T-helper 2 cell (primary cell): ENCODE results near the gene THAP6.
"Not testable (repeated sequence)": the region's sequence is repeated elsewhere in the genome, so short reads cannot be mapped to it uniquely, and the experiment has no call there.

ENCODE experiments used
- DNase-seq, 5 experiments: peaks; one replicate each; pipeline versions ENCODE4 v3.0.0 to v3.0.0-alpha.2; 2012 to 2022

Gene THAP6

GRCh38 chr4:75527482-75527881, 13.2 kb downstream of the THAP6 start:
- DNase-seq, result no peak

- DNase-seq, result no peak
Measured at GRCh38 chr4:75530556-75531322, 16.5 kb downstream of the THAP6 start.

DNA sequence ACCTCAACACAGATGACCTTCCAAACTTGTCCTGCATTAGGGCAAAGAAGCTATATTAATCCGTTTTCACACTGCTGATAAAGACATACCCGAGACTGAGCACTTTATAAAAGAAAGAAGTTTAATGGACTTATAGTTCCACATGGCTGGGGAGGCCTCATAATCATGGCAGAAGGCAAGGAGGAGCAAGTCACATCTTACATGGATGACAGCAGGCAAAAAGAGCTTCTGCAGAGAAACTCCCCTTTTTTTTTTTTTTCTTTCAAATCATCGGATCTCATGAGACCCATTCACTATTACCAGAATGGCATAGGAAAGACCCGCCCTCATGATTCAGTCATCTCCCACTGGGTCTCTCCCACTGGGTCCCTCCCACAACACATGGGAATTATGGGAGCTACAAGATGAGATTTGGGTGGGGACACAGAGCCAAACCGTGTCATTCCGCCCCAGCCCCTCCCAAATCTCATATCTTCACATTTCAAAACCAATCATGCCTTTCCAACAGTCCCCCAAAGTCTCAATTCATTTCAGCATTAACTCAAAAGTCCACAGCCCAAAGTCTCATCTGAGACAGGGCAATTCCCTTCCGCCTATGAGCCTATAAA, 17.4 kb downstream of the THAP6 start:
- not testable (repeated sequence) for DNase-seq

- DNase-seq, result not testable (repeated sequence)
Measured at GRCh38 chr4:75533339-75533887, 19.1 kb downstream of the THAP6 start.

- not testable (repeated sequence) for DNase-seq
Measured at GRCh38 chr4:75533926-75534325, 19.7 kb downstream of the THAP6 start.

DNA sequence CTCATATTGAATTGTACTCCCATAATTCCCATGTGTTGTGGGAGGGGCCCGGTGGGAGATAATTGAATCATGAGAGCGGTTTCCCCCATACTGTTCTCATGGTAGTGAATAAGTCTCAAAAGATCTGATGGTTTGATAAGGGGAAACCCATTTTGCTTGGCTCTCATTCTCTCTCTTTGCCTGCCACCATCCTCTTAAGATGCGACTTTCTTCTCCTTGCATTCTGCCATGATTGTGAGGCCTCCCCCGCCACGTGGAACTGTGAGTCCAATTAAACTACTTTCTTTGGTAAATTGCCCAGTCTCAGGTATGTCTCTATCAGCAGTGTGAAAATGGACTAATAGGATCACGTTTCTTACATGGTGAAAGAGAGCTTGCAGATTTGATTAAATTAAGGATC, 23.0 kb downstream of the THAP6 start:
- DNase-seq, result not testable (repeated sequence)

DNA sequence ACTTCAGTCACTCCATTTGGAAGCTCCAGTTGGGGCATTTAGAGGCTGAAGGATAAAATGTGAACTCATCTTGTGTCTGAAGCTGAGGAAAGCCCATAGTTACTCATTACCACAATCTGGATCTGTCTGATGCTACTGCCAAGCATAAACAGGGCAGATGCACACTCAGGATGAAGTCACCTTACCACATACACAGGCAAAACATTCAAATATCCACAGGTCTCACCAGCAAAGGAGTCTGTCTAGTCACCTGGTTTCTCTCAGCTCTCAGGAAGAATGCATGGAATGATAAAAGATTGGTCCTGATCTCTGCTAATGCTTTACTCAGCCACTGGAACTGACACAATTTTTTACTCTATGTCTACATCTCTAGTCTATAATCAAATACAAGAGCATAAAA, 28.6 kb downstream of the THAP6 start:
- no peak for DNase-seq

DNA sequence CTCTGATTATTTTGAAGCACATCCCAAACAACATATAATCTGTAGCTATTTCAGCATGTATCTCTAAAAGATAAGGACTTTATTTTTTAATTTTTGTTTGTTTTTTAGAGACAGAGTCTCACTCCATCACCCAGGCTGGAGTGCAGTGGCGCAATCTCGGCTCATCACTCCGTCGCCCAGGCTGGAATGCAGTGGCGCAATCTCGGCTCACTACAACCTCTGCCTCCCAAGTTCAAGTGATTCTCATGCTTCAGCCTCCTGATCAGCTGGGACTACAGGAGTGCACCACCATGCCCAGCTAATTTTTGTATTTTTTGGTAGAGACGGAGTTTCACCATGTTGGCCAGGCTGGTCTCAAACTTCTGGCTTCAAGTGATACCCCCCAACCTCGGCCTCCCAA, 29.9 kb downstream of the THAP6 start:
- not testable (repeated sequence) for DNase-seq

GRCh38 chr4:75544870-75545269, 30.6 kb downstream of the THAP6 start:
- DNase-seq, result no peak

DNA sequence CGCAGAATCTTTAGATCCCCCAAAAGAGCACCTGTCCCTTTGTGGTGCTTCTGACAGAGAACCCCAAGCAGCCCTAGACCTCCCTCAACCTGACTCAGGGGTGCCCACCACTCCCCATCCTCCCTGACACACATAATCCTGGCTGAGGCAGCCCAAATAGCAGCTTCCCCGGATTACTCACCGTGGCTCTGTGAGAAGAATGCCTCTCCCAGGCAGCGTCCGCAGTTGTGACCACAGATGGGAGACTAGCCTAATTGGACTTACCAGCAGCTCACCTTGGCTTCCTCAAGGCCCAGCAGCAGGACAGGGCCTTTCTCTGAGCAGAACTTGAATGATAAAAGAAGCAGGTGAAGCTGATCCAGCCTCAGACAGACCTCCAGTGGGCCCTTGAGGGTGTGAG, 31.3 kb downstream of the THAP6 start:
- DNase-seq, result no peak

DNA sequence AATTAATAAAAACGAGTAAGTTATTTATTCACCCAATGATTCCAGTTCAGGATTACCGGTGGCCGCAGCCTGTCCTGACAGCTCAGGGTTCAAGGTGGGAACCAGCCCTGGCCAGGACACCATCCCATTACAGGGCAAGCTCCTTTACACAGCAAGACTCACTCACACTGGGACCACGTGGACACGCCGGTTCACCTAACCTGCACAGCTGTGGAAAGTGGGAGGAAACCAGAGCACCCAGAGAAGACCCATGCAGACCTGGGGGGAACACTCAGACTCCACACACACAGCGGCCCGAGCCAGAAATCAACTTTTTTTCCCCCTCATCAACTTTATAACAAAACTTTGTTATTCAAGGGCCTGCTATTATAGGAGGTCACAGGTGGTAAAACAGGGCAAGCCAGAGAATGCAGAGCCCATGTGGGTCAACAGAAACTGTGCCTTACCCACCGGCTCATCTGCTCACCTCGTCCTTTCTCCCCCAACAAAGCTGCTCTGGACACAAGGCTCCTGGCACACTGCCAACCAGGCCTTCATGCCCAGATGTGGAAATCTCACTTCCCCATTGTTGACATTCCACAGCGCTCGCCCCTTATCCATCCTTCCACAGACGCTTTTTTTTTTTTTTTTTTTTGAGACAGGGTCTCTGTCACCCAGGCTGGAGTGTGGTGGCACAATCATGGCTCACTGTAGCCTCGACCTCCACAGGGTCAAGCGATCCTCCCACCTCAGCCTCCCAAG, 33.5 kb downstream of the THAP6 start:
- DNase-seq, result no peak

DNA sequence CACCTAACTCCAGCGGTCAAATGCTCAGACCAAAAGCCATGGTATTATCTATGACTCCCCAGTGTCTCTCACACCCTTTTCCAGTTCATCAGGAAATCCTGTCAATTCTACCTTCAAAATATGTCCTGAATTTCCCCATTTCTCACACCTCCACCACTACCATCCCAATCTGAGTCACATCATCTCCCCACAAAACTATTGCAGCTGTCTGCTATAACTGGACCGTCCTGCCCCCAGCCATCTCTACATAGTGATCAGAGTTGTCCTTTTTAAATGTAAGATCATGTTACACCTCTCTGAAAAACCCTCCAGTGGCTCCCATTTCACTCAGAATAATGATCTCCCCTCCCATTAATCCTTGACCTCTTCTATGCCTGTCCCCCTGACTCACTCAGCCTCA, 34.7 kb downstream of the THAP6 start:
- DNase-seq, result no peak

GRCh38 chr4:75552452-75552851, 38.2 kb downstream of the THAP6 start:
- DNase-seq, result no peak

DNA sequence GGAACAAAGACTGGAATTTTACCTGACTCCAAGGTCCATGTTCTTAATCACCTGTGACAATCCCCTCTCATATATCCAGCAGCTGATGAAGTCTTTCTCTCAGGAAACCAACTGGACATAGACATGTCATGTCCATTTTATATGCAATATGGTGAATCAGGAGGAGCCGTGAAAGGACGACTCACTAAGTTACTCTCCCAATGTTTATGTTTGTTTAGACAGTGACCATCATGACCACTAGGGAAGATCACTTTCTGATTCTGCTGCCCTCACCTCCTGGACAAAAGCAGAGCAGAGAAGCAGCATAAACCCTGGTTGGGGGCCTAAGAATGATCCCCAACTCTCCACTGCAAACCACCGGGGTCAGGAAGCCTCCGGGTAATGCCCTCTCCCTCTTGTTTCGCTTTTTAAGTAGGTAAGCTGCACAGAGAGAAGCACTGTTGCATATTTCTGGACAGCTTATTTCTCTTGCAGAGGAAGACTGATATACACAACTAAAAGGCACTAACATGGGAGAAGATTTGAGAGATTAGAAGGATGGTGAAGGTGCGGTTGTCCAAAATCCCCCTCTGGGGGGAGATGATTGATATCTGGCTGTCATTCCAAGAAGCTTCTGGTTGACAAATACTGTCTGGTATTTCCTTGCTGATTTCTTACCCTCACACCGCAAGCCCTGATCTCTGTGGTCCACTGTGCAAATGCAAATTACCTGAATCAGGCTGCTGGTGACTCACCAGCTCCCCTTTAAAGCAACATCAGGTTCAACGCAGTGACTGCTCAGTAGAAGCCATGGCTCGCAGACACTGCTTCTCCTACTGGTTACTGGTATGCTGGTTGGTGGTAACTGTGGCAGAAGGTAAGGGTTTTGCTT, 41.3 kb downstream of the THAP6 start, which contains the start of gene ODAPH:
ODAPH (plus strand) TSS at position 773 of the 871 bp plus-strand sequence; CDS start at position 790, 17 bp downstream.
- peak in 1 of 5 experiments; percentile 75 for DNase-seq

DNA sequence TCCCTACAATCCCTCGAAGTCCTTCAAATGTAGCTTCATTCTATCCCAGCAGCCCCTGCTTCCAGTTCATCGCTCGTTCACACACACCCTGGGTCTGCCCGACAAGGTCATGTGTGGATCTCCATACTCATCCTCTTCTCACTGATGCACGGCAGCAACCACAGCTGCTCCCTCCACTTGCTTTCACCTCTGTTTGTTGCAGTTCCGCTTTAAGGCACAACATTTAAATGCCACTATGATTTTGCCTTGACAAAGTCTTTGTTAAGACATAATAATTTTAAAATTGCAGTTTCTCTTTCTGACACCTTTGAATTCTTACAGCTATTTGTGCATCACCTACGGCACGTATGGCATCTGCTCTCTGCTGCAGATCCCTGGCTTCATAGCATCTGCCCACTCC, 43.4 kb downstream of the THAP6 start:
- no peak for DNase-seq

DNA sequence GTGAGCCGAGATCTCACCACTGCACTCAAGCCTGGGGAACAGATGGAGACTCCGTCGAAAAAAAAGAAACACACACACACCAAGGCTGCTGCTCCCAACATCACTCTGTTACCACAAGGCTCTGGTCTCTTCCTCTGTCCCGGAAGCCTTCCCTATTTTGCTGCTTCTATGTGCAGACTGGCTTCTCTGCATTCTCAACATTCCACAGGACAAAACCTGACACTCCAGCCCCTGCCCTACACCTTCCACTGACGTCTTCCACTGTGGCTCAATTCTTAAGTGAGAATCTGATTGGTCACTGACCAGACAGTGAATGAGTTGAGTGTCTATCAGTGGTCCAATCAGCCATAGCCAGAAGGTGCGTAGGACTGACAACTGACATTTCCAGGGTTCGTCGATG, 47.5 kb downstream of the THAP6 start:
- no peak for DNase-seq

DNA sequence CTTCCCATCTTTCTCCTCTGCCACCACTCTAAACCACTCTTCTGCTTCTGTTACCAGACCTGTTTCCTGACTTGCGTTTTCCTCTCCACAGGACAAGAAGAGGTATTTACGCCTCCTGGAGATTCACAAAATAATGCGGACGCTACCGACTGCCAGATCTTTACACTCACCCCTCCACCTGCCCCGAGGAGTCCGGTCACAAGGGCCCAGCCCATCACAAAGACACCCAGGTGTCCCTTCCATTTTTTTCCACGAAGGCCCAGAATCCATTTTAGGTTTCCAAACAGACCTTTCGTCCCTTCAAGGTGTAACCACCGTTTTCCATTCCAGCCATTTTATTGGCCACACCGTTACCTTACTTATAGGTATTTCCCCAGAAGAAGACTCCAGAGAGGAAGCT, 49.8 kb downstream of the THAP6 start:
- DNase-seq, result no peak

GRCh38 chr4:75565481-75565880, 51.2 kb downstream of the THAP6 start:
- DNase-seq, result peak in 1 of 5 experiments; percentile 49

GRCh38 chr4:75566911-75567310, 52.6 kb downstream of the THAP6 start:
- DNase-seq, result no peak

- DNase-seq, result no peak
Measured at GRCh38 chr4:75567725-75568124, 53.5 kb downstream of the THAP6 start.
